DND-41 (cell line): ENCODE measurements around the gene GPC4.

Experiments
- ATAC-seq: fragments of 200-7000 bp; cut with Tn5 transposase; 3 replicates; pipeline ENCODE4 v1.9.1; 2021; ENCODE audit warnings: low read depth; ENCODE audit not compliant: insufficient read depth
- DNase-seq: peaks from one replicate; pipeline ENCODE4 v3.0.0-alpha.2; 2020
- H2AFZ ChIP-seq: 2 replicates; pipeline ENCODE4 v1.6.0; 2012; ENCODE audit warnings: low read depth, low read length
- H3K27ac ChIP-seq: 2 replicates; pipeline ENCODE4 v1.5.1; 2012; ENCODE audit warnings: low read length, inconsistent platforms
- H3K27me3 ChIP-seq: fragments of 200-600 bp; sonication (generic); 2 replicates; pipeline ENCODE4 v1.6.0; 2012; ENCODE audit warnings: low read length, mild to moderate bottlenecking, inconsistent platforms; ENCODE audit not compliant: insufficient read depth, poor library complexity
- H3K36me3 ChIP-seq: 2 replicates; pipeline ENCODE4 v1.5.1; 2012; ENCODE audit warnings: low read length, inconsistent platforms; ENCODE audit not compliant: insufficient read depth
- H3K4me1 ChIP-seq: 2 replicates; pipeline ENCODE4 v1.5.1; 2012; ENCODE audit warnings: mild to moderate bottlenecking, low read length; ENCODE audit not compliant: insufficient read depth
- H3K4me2 ChIP-seq: 2 replicates; pipeline ENCODE4 v1.6.0; 2012; ENCODE audit warnings: mild to moderate bottlenecking, moderate library complexity, low read length, inconsistent platforms; ENCODE audit not compliant: insufficient read depth
- H3K4me3 ChIP-seq, 2 experiments: fragments of 200-600 bp in 1 of 2; shearing (Covaris generic) in 1 of 2; 2 replicates each; pipeline ENCODE4 v1.5.1; 2012 to 2016; ENCODE audit warnings: inconsistent platforms in 2 of 2, low read length in 2 of 2, mild to moderate bottlenecking in 2 of 2, low read depth in 1 of 2, moderate library complexity in 1 of 2
- H3K79me2 ChIP-seq: 2 replicates; pipeline ENCODE4 v1.6.0; 2012; ENCODE audit warnings: low read length, inconsistent platforms; ENCODE audit not compliant: insufficient read depth
- H3K9ac ChIP-seq: 2 replicates; pipeline ENCODE4 v1.6.0; 2012; ENCODE audit warnings: low read depth, mild to moderate bottlenecking, inconsistent platforms, low read length, moderate library complexity
- H3K9me3 ChIP-seq: 2 replicates; pipeline ENCODE4 v1.5.1; 2012; ENCODE audit warnings: low read length, moderate library complexity, mild to moderate bottlenecking, inconsistent platforms; ENCODE audit not compliant: insufficient read depth, severe bottlenecking
- H4K20me1 ChIP-seq: 2 replicates; pipeline ENCODE4 v1.6.0; 2012; ENCODE audit warnings: low read length; ENCODE audit not compliant: insufficient read depth
- CTCF ChIP-seq: IDR thresholded peaks from 2 replicates; pipeline ENCODE4 v1.5.1; 2012; ENCODE audit warnings: borderline replicate concordance, low read length, moderate library complexity, mild to moderate bottlenecking; ENCODE audit not compliant: poor library complexity, severe bottlenecking; ENCODE audit errors: extremely low read depth
- EZH2 ChIP-seq: IDR thresholded peaks from 3 replicates; pipeline ENCODE4 v1.6.1; 2012; ENCODE audit warnings: borderline replicate concordance, low read depth, mild to moderate bottlenecking, moderate library complexity, low read length, inconsistent platforms; ENCODE audit not compliant: severe bottlenecking

GPC4 gene

GRCh38 chrX:133302775-133303445, 112.4 kb downstream of the GPC4 start:
- Histone ChIP-seq H4K20me1 (no peaks in the 10 kb centered on the region), H3K27ac (no peak overlapping the region), H3K9me3 (no peaks in the 10 kb centered on the region), H3K4me1 (no peaks in the 10 kb centered on the region), H3K4me3 (no peak overlapping the region), H3K36me3 (no peaks in the 10 kb centered on the region), H3K79me2 (no peaks in the 10 kb centered on the region), H3K9ac (no peak overlapping the region), H2AFZ (no peak overlapping the region), H3K27me3 (no peaks in the 10 kb centered on the region), H3K4me2 (no peak overlapping the region)
- DNase-seq (no peak), ATAC-seq (no peak)
- TF ChIP-seq EZH2 (no peak), CTCF (no peak)

- H3K9ac ChIP-seq, result no peak overlapping the region
- no peaks in the 10 kb centered on the region for H3K79me2 ChIP-seq
- no peak overlapping the region for H3K4me2 ChIP-seq
- H3K36me3 ChIP-seq, result no peaks in the 10 kb centered on the region
- no peak for TF ChIP-seq EZH2
- no peak for TF ChIP-seq CTCF
- H4K20me1 ChIP-seq, result no peaks in the 10 kb centered on the region
- no peaks in the 10 kb centered on the region for H3K9me3 ChIP-seq
- no peak overlapping the region for H3K27ac ChIP-seq
- DNase-seq, result no peak
- H2AFZ ChIP-seq, result no peak overlapping the region
- ATAC-seq, result no peak
- no peaks in the 10 kb centered on the region for H3K27me3 ChIP-seq
- H3K4me3 ChIP-seq, result no peak overlapping the region
- no peaks in the 10 kb centered on the region for H3K4me1 ChIP-seq
Measured at GRCh38 chrX:133300591-133300990, 114.7 kb downstream of the GPC4 start.

GRCh38 chrX:133297284-133297683, 118.0 kb downstream of the GPC4 start:
- Histone ChIP-seq H3K27ac (no peak overlapping the region), H3K4me2 (no peak overlapping the region), H3K79me2 (no peaks in the 10 kb centered on the region), H3K4me3 (no peak overlapping the region), H3K4me1 (no peaks in the 10 kb centered on the region), H3K27me3 (no peaks in the 10 kb centered on the region), H2AFZ (no peak overlapping the region), H3K9ac (no peak overlapping the region), H3K36me3 (no peaks in the 10 kb centered on the region), H3K9me3 (no peaks in the 10 kb centered on the region), H4K20me1 (no peaks in the 10 kb centered on the region)
- DNase-seq (no peak), ATAC-seq (no peak)
- TF ChIP-seq EZH2 (no peak), CTCF (no peak)
